Hepatocyte (in vitro differentiated cells): ENCODE measurements around the gene TBXAS1. TPM values are rescaled to one million over a fixed set of nuclear protein-coding genes. Genes with fewer than 3 reads are reported as not detected.

Source experiments
- DNase-seq: peaks from one replicate; pipeline ENCODE4 v3.0.0-alpha.2; 2016; ENCODE audit warnings: low spot score
- H2AFZ ChIP-seq: fragments of 200-600 bp; sonication (generic); 2 replicates; pipeline ENCODE4 v1.6.0; 2016; ENCODE audit warnings: antibody characterized with exemption, mild to moderate bottlenecking
- H3K27ac ChIP-seq: fragments of 200-600 bp; sonication (generic); 2 replicates; pipeline ENCODE4 v1.5.1; 2016; ENCODE audit warnings: mild to moderate bottlenecking
- H3K27me3 ChIP-seq: fragments of 200-600 bp; sonication (generic); 2 replicates; pipeline ENCODE4 v1.6.1; 2016
- H3K36me3 ChIP-seq: fragments of 200-600 bp; sonication (generic); replicated peaks from 2 replicates; pipeline ENCODE4 v1.5.1; 2016; ENCODE audit warnings: low read depth; ENCODE audit not compliant: insufficient read depth
- H3K4me1 ChIP-seq: fragments of 200-600 bp; sonication (generic); 2 replicates; pipeline ENCODE4 v1.5.1; 2016; ENCODE audit warnings: mild to moderate bottlenecking, moderate library complexity; ENCODE audit not compliant: insufficient read depth
- H3K4me2 ChIP-seq: fragments of 200-600 bp; sonication (generic); 2 replicates; pipeline ENCODE4 v1.6.0; 2016
- H3K4me3 ChIP-seq: fragments of 200-600 bp; sonication (generic); 2 replicates; pipeline ENCODE4 v1.5.1; 2016; ENCODE audit warnings: mild to moderate bottlenecking
- H3K79me2 ChIP-seq: fragments of 200-600 bp; sonication (generic); 2 replicates; pipeline ENCODE4 v1.6.0; 2017; ENCODE audit warnings: mild to moderate bottlenecking
- H3K9me2 ChIP-seq: fragments of 200-600 bp; sonication (generic); replicated peaks from 2 replicates; pipeline ENCODE4 v1.6.0; 2017; ENCODE audit warnings: mild to moderate bottlenecking; ENCODE audit not compliant: insufficient read depth
- H3K9me3 ChIP-seq: fragments of 200-600 bp; sonication (generic); 2 replicates; pipeline ENCODE4 v1.5.1; 2016; ENCODE audit warnings: low read depth, mild to moderate bottlenecking
- H4K20me1 ChIP-seq: fragments of 200-600 bp; sonication (generic); 2 replicates; pipeline ENCODE4 v1.6.0; 2016; ENCODE audit warnings: mild to moderate bottlenecking; ENCODE audit not compliant: insufficient read depth, poor library complexity, severe bottlenecking
- EZH2 ChIP-seq: fragments of 200-600 bp; sonication (generic); IDR thresholded peaks from 2 replicates; pipeline ENCODE4 v1.6.1; 2016; ENCODE audit warnings: antibody characterized with exemption, mild to moderate bottlenecking, borderline replicate concordance
- EZH2phosphoT487 ChIP-seq: fragments of 200-600 bp; sonication (generic); IDR thresholded peaks from one replicate; pipeline ENCODE4 v1.6.1; 2018; ENCODE audit warnings: antibody characterized with exemption, mild to moderate bottlenecking, low read depth, moderate library complexity; ENCODE audit not compliant: unreplicated experiment, severe bottlenecking
- WGBS: methylation state at CpG from one replicate; pipeline ENCODE4 v1.1.6; 2016; ENCODE audit warnings: low lambda C conversion rate; ENCODE audit errors: missing lambda C conversion rate; 5-methylcytosine and 5-hydroxymethylcytosine counted together
- polyA plus RNA-seq: library from polyadenylated mRNA; unstranded; fragments of >200 nt; fragmentation: Nextera tagmentation; extraction: Ambion mirVana; gene quantifications from 2 replicates; pipeline ENCODE4 v1.2.1, GENCODE V29; 2016
- total RNA-seq: library from RNA; depleted of rRNA; stranded (reverse); fragments of >200 nt; gene quantifications from 2 replicates; pipeline ENCODE4 v1.2.3, GENCODE V29; 2014
- TF ChIP-seq, protein P1 (sequence below): fragments of 200-600 bp; sonication (generic); IDR thresholded peaks from 2 replicates; pipeline ENCODE4 v1.5.1; 2016; ENCODE audit warnings: antibody characterized with exemption, mild to moderate bottlenecking; ENCODE audit not compliant: poor library complexity

TBXAS1 gene
- total and polyA plus RNA-seq, 2 experiments from 2014 or later, result 3.9 to 11.5 TPM

DNA sequence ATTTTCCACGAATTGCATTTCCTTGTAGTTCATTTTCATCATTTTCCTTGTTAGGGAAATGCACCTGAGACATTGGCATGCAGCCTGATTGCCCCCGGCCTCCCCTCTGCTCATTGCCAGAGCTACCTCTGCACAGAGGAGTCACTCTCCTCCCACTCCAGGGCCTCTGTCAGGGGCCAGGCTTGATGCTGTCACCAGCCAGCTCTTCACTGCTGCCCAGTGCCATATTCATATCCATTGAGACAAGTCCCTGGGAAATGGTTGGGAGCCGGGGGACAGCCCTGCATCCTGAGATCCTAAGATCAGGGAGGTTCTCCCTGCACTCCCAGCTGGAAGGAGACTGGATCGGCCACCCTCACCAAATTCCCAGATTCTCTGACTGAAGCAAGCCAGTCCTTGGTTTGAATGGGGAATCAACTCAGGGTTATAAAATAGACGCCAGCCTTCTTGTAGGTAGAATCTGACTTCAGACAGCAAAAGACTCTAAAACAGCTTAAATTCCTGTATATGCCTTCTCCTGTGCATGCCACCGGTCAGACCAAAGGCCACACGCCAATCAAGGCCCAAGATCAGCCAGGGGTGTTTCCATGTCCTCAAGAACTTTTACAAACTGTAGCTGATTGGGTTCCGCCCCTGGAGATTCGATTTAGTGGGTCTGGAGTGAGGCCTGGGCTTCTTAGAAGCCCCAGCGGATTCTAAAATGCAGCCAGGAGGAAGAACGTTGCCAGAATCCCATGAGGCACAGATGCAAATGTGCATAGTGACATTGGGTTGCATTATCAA lies 147.2 kb downstream of the TBXAS1 start:
- no peak overlapping the region for H3K27ac ChIP-seq
- H3K9me2 ChIP-seq, result no peaks in the 10 kb centered on the region
- no peaks in the 10 kb centered on the region for H3K36me3 ChIP-seq
- H3K27me3 ChIP-seq, result no peaks in the 10 kb centered on the region
- DNase-seq, result no peak
- H3K4me1 ChIP-seq, result no peaks in the 10 kb centered on the region
- no peak overlapping the region for H3K4me2 ChIP-seq
- H3K4me3 ChIP-seq, result no peak overlapping the region
- H4K20me1 ChIP-seq, result no peaks in the 10 kb centered on the region
- H3K79me2 ChIP-seq, result no peaks in the 10 kb centered on the region
- no peaks in the 10 kb centered on the region for H3K9me3 ChIP-seq
- WGBS, result 89% methylated on average over 11 of the region's 11 CpGs
- H2AFZ ChIP-seq, result no peak overlapping the region
- TF ChIP-seq, protein P1, sequence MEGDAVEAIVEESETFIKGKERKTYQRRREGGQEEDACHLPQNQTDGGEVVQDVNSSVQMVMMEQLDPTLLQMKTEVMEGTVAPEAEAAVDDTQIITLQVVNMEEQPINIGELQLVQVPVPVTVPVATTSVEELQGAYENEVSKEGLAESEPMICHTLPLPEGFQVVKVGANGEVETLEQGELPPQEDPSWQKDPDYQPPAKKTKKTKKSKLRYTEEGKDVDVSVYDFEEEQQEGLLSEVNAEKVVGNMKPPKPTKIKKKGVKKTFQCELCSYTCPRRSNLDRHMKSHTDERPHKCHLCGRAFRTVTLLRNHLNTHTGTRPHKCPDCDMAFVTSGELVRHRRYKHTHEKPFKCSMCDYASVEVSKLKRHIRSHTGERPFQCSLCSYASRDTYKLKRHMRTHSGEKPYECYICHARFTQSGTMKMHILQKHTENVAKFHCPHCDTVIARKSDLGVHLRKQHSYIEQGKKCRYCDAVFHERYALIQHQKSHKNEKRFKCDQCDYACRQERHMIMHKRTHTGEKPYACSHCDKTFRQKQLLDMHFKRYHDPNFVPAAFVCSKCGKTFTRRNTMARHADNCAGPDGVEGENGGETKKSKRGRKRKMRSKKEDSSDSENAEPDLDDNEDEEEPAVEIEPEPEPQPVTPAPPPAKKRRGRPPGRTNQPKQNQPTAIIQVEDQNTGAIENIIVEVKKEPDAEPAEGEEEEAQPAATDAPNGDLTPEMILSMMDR, result no peak
- TF ChIP-seq EZH2, result no peak
- no peak for TF ChIP-seq EZH2phosphoT487

DNA sequence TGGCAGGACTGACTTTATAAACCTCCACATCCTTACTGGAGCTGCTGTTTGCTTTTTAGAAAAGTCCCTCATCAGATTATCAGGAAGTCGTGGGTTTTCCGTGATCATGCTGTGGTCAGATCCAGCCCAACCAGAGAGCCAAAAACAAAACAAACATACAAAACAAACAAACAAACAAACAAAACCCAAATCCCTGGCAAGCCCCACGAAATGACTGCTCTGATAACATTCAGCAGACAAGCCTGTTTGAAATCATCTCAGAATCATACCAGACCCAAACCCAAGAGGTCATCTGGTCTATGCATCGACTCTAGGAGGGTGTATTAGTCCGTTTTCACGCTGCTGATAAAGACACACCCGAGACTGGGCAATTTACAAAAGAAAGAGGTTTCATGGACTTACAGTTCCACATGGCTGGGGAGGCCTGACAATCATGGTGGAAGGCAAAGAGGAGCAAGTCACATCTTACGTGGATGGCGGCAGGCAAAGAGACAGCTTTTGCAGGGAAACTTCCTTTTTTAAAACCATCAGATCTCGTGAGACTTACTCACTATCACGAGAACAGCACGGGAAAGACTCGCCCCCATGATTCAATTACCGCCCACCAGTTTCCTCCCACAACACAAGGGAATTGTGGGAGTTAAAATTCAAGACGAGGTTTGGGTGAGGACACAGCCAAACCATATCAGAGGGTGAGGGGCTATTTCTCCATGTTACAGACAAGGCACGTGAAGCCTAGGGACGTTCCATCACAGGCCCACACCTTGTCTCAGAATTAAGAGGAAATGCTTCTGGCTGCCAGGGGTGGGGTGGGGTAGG lies 148.0 kb downstream of the TBXAS1 start:
- 87% methylated on average over 17 of the region's 17 CpGs for WGBS
- H3K27ac ChIP-seq, result no peak overlapping the region
- no peak overlapping the region for H3K4me3 ChIP-seq
- TF ChIP-seq EZH2, result no peak
- TF ChIP-seq, protein P1, result no peak
- no peak for TF ChIP-seq EZH2phosphoT487
- H3K4me1 ChIP-seq, result no peaks in the 10 kb centered on the region
- H3K36me3 ChIP-seq, result no peaks in the 10 kb centered on the region
- no peaks in the 10 kb centered on the region for H3K27me3 ChIP-seq
- H3K79me2 ChIP-seq, result no peaks in the 10 kb centered on the region
- H3K9me3 ChIP-seq, result no peaks in the 10 kb centered on the region
- H3K9me2 ChIP-seq, result no peaks in the 10 kb centered on the region
- no peak overlapping the region for H3K4me2 ChIP-seq
- no peak for DNase-seq
- H4K20me1 ChIP-seq, result no peaks in the 10 kb centered on the region
- no peak overlapping the region for H2AFZ ChIP-seq

DNA sequence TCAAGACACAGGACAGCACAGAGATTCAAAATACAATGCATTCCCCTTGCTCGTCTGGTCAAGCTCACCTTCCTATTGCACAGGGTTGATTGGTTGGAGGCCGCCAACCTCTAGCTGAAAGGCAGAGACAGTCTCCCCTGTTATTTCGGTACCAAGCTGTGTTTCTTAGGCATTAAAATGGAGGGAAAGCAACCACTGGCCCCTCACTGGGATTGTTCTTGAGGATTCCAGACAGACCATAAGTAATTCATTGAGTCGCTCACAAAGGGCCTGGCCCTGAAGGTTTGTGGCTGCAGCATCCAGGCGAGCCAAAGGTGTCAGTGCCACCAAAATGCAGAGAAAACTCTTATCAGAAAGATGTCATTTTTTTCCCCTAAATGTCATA lies 152.4 kb downstream of the TBXAS1 start:
- H3K36me3 ChIP-seq, result no peaks in the 10 kb centered on the region
- DNase-seq, result no peak
- H3K27me3 ChIP-seq, result no peaks in the 10 kb centered on the region
- no peaks in the 10 kb centered on the region for H3K79me2 ChIP-seq
- H3K4me3 ChIP-seq, result no peak overlapping the region
- no peaks in the 10 kb centered on the region for H3K4me1 ChIP-seq
- H3K9me2 ChIP-seq, result no peaks in the 10 kb centered on the region
- no peak overlapping the region for H3K4me2 ChIP-seq
- H2AFZ ChIP-seq, result no peak overlapping the region
- H3K9me3 ChIP-seq, result no peaks in the 10 kb centered on the region
- no peak for TF ChIP-seq EZH2
- TF ChIP-seq, protein P1, result no peak
- no peak for TF ChIP-seq EZH2phosphoT487
- no peak overlapping the region for H3K27ac ChIP-seq
- no peaks in the 10 kb centered on the region for H4K20me1 ChIP-seq
- 90% methylated on average over 5 of the region's 5 CpGs for WGBS
